H1 (cell line): ENCODE data around the gene RIN2. TPM values are rescaled to one million over a fixed set of nuclear protein-coding genes. Genes with fewer than 3 reads are reported as not detected.

Experiments
- CTCF ChIA-PET: fragments of 300-600 bp; sonication (Branson Sonifier 250); formaldehyde crosslinking; loops from one replicate; lab custom pipeline; 2021; ENCODE audit not compliant: partially characterized antibody; lab: Charles Lee
- POLR2A ChIA-PET: fragments of 300-600 bp; sonication (Branson Sonifier 250); formaldehyde crosslinking; loops from one replicate; lab custom pipeline; 2021; ENCODE audit warnings: inconsistent platforms; ENCODE audit not compliant: partially characterized antibody; lab: Charles Lee
- DNase-seq, 2 experiments: peaks; one replicate each; pipeline versions ENCODE4 v3.0.0 to v3.0.0-alpha.2; 2010 to 2022; ENCODE audit warnings: low spot score in 2 of 2, low read depth in 1 of 2, mixed read lengths in 1 of 2
- FAIRE-seq: peaks from 2 replicates; lab custom pipeline; 2011; peaks lifted over from hg19 to GRCh38; lab: Jason Lieb, UNC
- H2AFZ ChIP-seq: 2 replicates; pipeline ENCODE4 v1.8.1; 2012; ENCODE audit warnings: low read length, inconsistent platforms
- H2AK5ac ChIP-seq: 2 replicates; pipeline ENCODE4 v1.6.1; 2013; ENCODE audit warnings: low read depth, low read length
- H2BK120ac ChIP-seq: replicated peaks from 2 replicates; pipeline ENCODE3; 2013; ENCODE audit warnings: low read depth, low read length, inconsistent platforms
- H2BK12ac ChIP-seq: 2 replicates; pipeline ENCODE4 v1.6.1; 2013; ENCODE audit warnings: low read depth, low read length
- H2BK15ac ChIP-seq: 2 replicates; pipeline ENCODE4 v1.6.1; 2013; ENCODE audit warnings: low read length
- H2BK20ac ChIP-seq: 2 replicates; pipeline ENCODE4 v1.6.1; 2013; ENCODE audit warnings: low read length
- H2BK5ac ChIP-seq: 2 replicates; pipeline ENCODE4 v1.6.1; 2013; ENCODE audit warnings: low read depth, low read length
- H3K14ac ChIP-seq: 2 replicates; pipeline ENCODE4 v1.6.1; 2013; ENCODE audit warnings: inconsistent platforms; ENCODE audit not compliant: insufficient read length
- H3K18ac ChIP-seq: 2 replicates; pipeline ENCODE4 v1.6.1; 2013; ENCODE audit warnings: low read length; ENCODE audit errors: extremely low read depth
- H3K23ac ChIP-seq: 2 replicates; pipeline ENCODE4 v1.6.1; 2013; ENCODE audit warnings: inconsistent platforms; ENCODE audit not compliant: insufficient read length
- H3K23me2 ChIP-seq: 2 replicates; pipeline ENCODE4 v1.6.1; 2013; ENCODE audit warnings: low read depth, low read length
- H3K27ac ChIP-seq: 2 replicates; pipeline ENCODE4 v1.6.1; 2011; ENCODE audit warnings: low read depth, low read length, inconsistent platforms
- H3K27me3 ChIP-seq, 4 experiments: replicated peaks in 1 of 4; 1 replicate in 1 of 4; 2 replicates in 3 of 4; pipeline versions ENCODE4 v1.6.1 to v1.8.1; 2011 to 2013; ENCODE audit warnings: low read length in 3 of 4, mild to moderate bottlenecking in 3 of 4, inconsistent platforms in 2 of 4, mixed read lengths in 2 of 4, moderate library complexity in 1 of 4; ENCODE audit not compliant: control insufficient read depth in 3 of 4, insufficient read depth in 3 of 4; ENCODE audit errors: extremely low read depth in 1 of 4
- H3K36me3 ChIP-seq, 4 experiments: 2 replicates each; pipeline versions ENCODE4 v1.6.1 to v1.8.1; 2011 to 2013; ENCODE audit warnings: mild to moderate bottlenecking in 4 of 4, low read length in 3 of 4, moderate library complexity in 2 of 4, control low read depth in 1 of 4, inconsistent platforms in 1 of 4; ENCODE audit not compliant: insufficient read depth in 4 of 4, control insufficient read depth in 2 of 4
- H3K4ac ChIP-seq: replicated peaks from 2 replicates; pipeline ENCODE3; 2013; ENCODE audit warnings: low read length, low read depth, mixed read lengths, inconsistent platforms; ENCODE audit not compliant: insufficient read length
- H3K4me1 ChIP-seq, 4 experiments: replicated peaks in 1 of 4; 1 replicate in 1 of 4; 2 replicates in 3 of 4; pipeline versions ENCODE4 v1.6.1 to v1.8.1; 2011 to 2013; ENCODE audit warnings: low read length in 3 of 4, inconsistent platforms in 2 of 4, mixed read lengths in 1 of 4; ENCODE audit not compliant: insufficient read depth in 4 of 4, control insufficient read depth in 3 of 4
- H3K4me2 ChIP-seq, 2 experiments: 2 replicates each; pipeline versions ENCODE4 v1.6.1 to v1.8.1; 2011 to 2013; ENCODE audit warnings: low read depth in 2 of 2, low read length in 2 of 2, control low read depth in 1 of 2, inconsistent platforms in 1 of 2, mild to moderate bottlenecking in 1 of 2; ENCODE audit not compliant: insufficient read depth in 1 of 2
- H3K4me3 ChIP-seq, 4 experiments: fragments of 200-600, 300-600 bp in 1 of 4; sonication (generic), shearing (Covaris generic), sonication (Bioruptor Twin) in 1 of 4; 2 replicates each; pipeline versions ENCODE4 v1.5.1 to v1.8.1; 2011 to 2016; ENCODE audit warnings: low read length in 4 of 4, low read depth in 3 of 4, control low read depth in 2 of 4, inconsistent platforms in 2 of 4, mild to moderate bottlenecking in 2 of 4, mixed read lengths in 1 of 4, moderate library complexity in 1 of 4; ENCODE audit not compliant: insufficient read depth in 2 of 4; ENCODE audit errors: extremely low read depth in 1 of 4
- H3K56ac ChIP-seq: replicated peaks from 2 replicates; pipeline ENCODE3; 2013; ENCODE audit warnings: low read depth, mild to moderate bottlenecking, mixed read lengths, low read length, inconsistent platforms; ENCODE audit not compliant: insufficient read length
- H3K79me1 ChIP-seq: 2 replicates; pipeline ENCODE4 v1.6.1; 2013; ENCODE audit warnings: low read depth, low read length, control low read depth
- H3K79me2 ChIP-seq, 2 experiments: 2 replicates each; pipeline versions ENCODE4 v1.6.1 to v1.8.1; 2012 to 2013; ENCODE audit warnings: low read length in 2 of 2, mild to moderate bottlenecking in 2 of 2, inconsistent platforms in 1 of 2; ENCODE audit not compliant: insufficient read depth in 2 of 2, control insufficient read depth in 1 of 2
- H3K9ac ChIP-seq, 4 experiments: replicated peaks in 1 of 4; 1 replicate in 1 of 4; 2 replicates in 3 of 4; pipeline versions ENCODE4 v1.6.1 to v1.8.1; 2011 to 2013; ENCODE audit warnings: low read depth in 3 of 4, low read length in 3 of 4, control low read depth in 2 of 4, mild to moderate bottlenecking in 2 of 4, moderate library complexity in 2 of 4, inconsistent platforms in 1 of 4; ENCODE audit errors: extremely low read depth in 1 of 4
- H3K9me3 ChIP-seq, 2 experiments: 2 replicates each; pipeline versions ENCODE4 v1.6.1 to v1.8.1; 2012 to 2013; ENCODE audit warnings: mild to moderate bottlenecking in 2 of 2, moderate library complexity in 2 of 2, control low read depth in 1 of 2, inconsistent platforms in 1 of 2, low read depth in 1 of 2, low read length in 1 of 2, mixed read lengths in 1 of 2; ENCODE audit not compliant: insufficient read depth in 2 of 2
- H4K20me1 ChIP-seq, 2 experiments: replicated peaks in 1 of 2; 2 replicates each; pipeline versions ENCODE3 to v1.8.1; 2011 to 2013; ENCODE audit warnings: inconsistent platforms in 2 of 2, low read length in 2 of 2, mild to moderate bottlenecking in 1 of 2; ENCODE audit not compliant: insufficient read depth in 2 of 2, control insufficient read depth in 1 of 2
- H4K5ac ChIP-seq: 2 replicates; pipeline ENCODE4 v1.6.1; 2013; ENCODE audit warnings: low read length, low read depth, mixed read lengths, inconsistent platforms; ENCODE audit not compliant: insufficient read length
- H4K8ac ChIP-seq: 2 replicates; pipeline ENCODE4 v1.8.0; 2013; ENCODE audit warnings: mild to moderate bottlenecking, moderate library complexity, low read length, inconsistent platforms; ENCODE audit not compliant: insufficient read depth; ENCODE audit errors: extremely low read depth
- H4K91ac ChIP-seq: replicated peaks from 2 replicates; pipeline ENCODE3; 2013; ENCODE audit warnings: low read length, mixed read lengths, inconsistent platforms; ENCODE audit not compliant: insufficient read length
- ASH2L ChIP-seq: fragments of 200-600, 300-600 bp; sonication (generic); IDR thresholded peaks from one replicate; pipeline ENCODE4 v1.7.1; 2017; ENCODE audit warnings: low read length
- BACH1 ChIP-seq: IDR thresholded peaks from 2 replicates; pipeline ENCODE4 v1.6.1; 2012; ENCODE audit warnings: low read length, improper control_type of control experiment
- CREB1 ChIP-seq: IDR thresholded peaks from 2 replicates; pipeline ENCODE4 v1.6.1; 2012; ENCODE audit warnings: inconsistent platforms
- EZH2 ChIP-seq: fragments of 200-600 bp; sonication (generic); IDR thresholded peaks from 2 replicates; pipeline ENCODE4 v1.7.1; 2012; ENCODE audit warnings: low read depth, mild to moderate bottlenecking, moderate library complexity, low read length, inconsistent platforms; ENCODE audit not compliant: severe bottlenecking
- GABPA ChIP-seq: IDR thresholded peaks from 2 replicates; pipeline ENCODE4 v1.6.1; 2011; ENCODE audit warnings: mild to moderate bottlenecking, low read length, moderate library complexity, borderline replicate concordance; ENCODE audit not compliant: insufficient read depth
- RFX5 ChIP-seq: IDR thresholded peaks from 2 replicates; pipeline ENCODE4 v1.6.1; 2011; ENCODE audit warnings: low read depth, low read length, improper control_type of control experiment, borderline replicate concordance
- RXRA ChIP-seq: IDR thresholded peaks from 2 replicates; pipeline ENCODE4 v1.6.1; 2011; ENCODE audit warnings: low read depth, mild to moderate bottlenecking, low read length, moderate library complexity; ENCODE audit not compliant: insufficient read depth
- SP1 ChIP-seq: IDR thresholded peaks from 2 replicates; pipeline ENCODE4 v1.6.1; 2011; ENCODE audit warnings: low read depth, low read length
- SUZ12 ChIP-seq: fragments of 200-600 bp; sonication (generic); IDR thresholded peaks from 2 replicates; pipeline ENCODE4 v1.6.1; 2012; ENCODE audit warnings: mild to moderate bottlenecking, inconsistent platforms, low read length, moderate library complexity, mixed read lengths
- TBP ChIP-seq: IDR thresholded peaks from 2 replicates; pipeline ENCODE4 v1.6.1; 2011; ENCODE audit warnings: low read depth, low read length, improper control_type of control experiment
- WGBS, 2 experiments: shearing (Covaris generic) in 1 of 2; methylation state at CpG; one replicate each; pipeline versions ENCODE4 v1.1.6 to v1.1.7; 2013 to 2015; ENCODE audit warnings: low lambda C conversion rate in 2 of 2, mixed read lengths in 2 of 2, inconsistent platforms in 1 of 2, low coverage in 1 of 2, missing lambda C conversion rate in 1 of 2; ENCODE audit not compliant: insufficient replicate concordance in 2 of 2, insufficient coverage in 1 of 2, insufficient read length in 1 of 2; ENCODE audit errors: extremely low coverage in 1 of 2, missing lambda C conversion rate in 1 of 2; 5-methylcytosine and 5-hydroxymethylcytosine counted together
- polyA plus RNA-seq, 7 experiments: library from polyadenylated mRNA; depleted of rRNA in 3 of 7; stranded (reverse) in 5 of 7; unstranded in 2 of 7; fragments of >200 nt in 5 of 7; fragments of 200-250 nt in 2 of 7; gene quantifications; 1 replicate in 5 of 7; 2 replicates in 1 of 7; 4 replicates in 1 of 7; pipeline versions ENCODE4 v1.2.1 to v1.2.3, GENCODE V29; 2011 to 2013; ENCODE audit warnings: missing spikeins in 2 of 7, mixed read lengths in 2 of 7
- total RNA-seq: library from RNA; stranded (reverse); fragmentation: NEBNext Ultra II Directional; extraction: Animal tissue kit (Norgen Biotek cat#: 25700); gene quantifications from 2 replicates; pipeline ENCODE4 v1.2.1, GENCODE V29; 2021

Gene RIN2
- total and polyA plus RNA-seq, 2 of the 8 experiments (the other 6 are each of a cell fraction or from before 2014, with no cell fraction given): 0.20 to 1.3 TPM

DNA sequence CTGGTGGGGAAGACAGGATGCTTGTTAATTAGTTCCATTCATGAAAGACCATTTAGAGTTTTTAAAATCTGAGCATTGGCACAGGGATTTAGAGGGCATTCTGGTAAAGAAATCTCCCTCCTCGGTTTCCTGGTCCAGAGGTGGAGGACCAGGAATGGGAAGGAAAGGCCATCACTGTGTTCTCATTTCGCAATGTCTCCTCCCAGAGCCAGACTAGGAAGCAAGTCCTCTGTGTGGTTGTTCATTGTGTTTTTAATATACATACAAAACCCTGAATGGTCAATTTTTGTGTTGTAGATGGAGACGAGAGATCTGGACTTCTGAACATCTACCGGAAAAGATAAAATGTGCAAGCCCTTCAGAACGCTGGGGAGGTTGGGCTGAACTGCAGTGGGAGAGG lies 41.3 kb downstream of the RIN2 start:
- Histone ChIP-seq H4K5ac (no peak overlapping the region), H3K23me2 (no peaks in the 10 kb centered on the region), H3K27me3 (no peaks in the 10 kb centered on the region), H3K18ac (no peak overlapping the region), H3K4me3 (no peak overlapping the region), H2BK120ac (no peak overlapping the region), H3K14ac (no peak overlapping the region), H4K20me1 (no peaks in the 10 kb centered on the region), H3K4me2 (no peak overlapping the region), H4K91ac (no peak overlapping the region), H3K4me1 (no peaks in the 10 kb centered on the region), H2AK5ac (no peak overlapping the region), H3K9ac (no peak overlapping the region), H3K79me2 (no peaks in the 10 kb centered on the region), H2BK12ac (no peak overlapping the region), H3K56ac (no peak overlapping the region), H3K4ac (no peak overlapping the region), H2BK5ac (no peak overlapping the region), H2BK15ac (no peak overlapping the region), H3K9me3 (no peaks in the 10 kb centered on the region), H3K79me1 (no peaks in the 10 kb centered on the region), H3K23ac (no peak overlapping the region), H2AFZ (no peak overlapping the region), H3K36me3 (no peaks in the 10 kb centered on the region), H3K27ac (no peak overlapping the region), H2BK20ac (no peak overlapping the region), H4K8ac (no peak overlapping the region)
- CTCF ChIA-PET: interaction anchor here (2.1 kb wide), 1 partner anchor 13 kb away, joined by 13 read pairs; no protein-coding TSS in a partner anchor
- FAIRE-seq: no peak
- WGBS, 2 experiments: 90% methylated on average over 5 of the region's 5 CpGs; no CpG with 5 or more reads in 1 of the 2 experiments
- no peak for DNase-seq
- POLR2A ChIA-PET: no interaction called here
- TF ChIP-seq TBP: no peak
- no peak for TF ChIP-seq SP1
- TF ChIP-seq GABPA: no peak
- no peak for TF ChIP-seq RXRA
- no peak for TF ChIP-seq CREB1
- TF ChIP-seq ASH2L: no peak
- TF ChIP-seq BACH1: no peak
- TF ChIP-seq EZH2: no peak
- no peak for TF ChIP-seq RFX5
- TF ChIP-seq SUZ12: no peak
